ENCODE results near the gene ADGRV1.
"Not testable (repeated sequence)": the region's sequence is repeated elsewhere in the genome, so short reads cannot be mapped to it uniquely, and the experiment has no call there.

ADGRV1 gene

GRCh38 chr5:90915393-90915792 lies 356.8 kb downstream of the ADGRV1 start:
- DNase-seq (ENCODE audit: low spot score) = no peak

- DNase-seq (ENCODE audit: low spot score) = no peak
These were observed 358.6 kb downstream of the ADGRV1 start for GRCh38 chr5:90916947-90917800.

DNA sequence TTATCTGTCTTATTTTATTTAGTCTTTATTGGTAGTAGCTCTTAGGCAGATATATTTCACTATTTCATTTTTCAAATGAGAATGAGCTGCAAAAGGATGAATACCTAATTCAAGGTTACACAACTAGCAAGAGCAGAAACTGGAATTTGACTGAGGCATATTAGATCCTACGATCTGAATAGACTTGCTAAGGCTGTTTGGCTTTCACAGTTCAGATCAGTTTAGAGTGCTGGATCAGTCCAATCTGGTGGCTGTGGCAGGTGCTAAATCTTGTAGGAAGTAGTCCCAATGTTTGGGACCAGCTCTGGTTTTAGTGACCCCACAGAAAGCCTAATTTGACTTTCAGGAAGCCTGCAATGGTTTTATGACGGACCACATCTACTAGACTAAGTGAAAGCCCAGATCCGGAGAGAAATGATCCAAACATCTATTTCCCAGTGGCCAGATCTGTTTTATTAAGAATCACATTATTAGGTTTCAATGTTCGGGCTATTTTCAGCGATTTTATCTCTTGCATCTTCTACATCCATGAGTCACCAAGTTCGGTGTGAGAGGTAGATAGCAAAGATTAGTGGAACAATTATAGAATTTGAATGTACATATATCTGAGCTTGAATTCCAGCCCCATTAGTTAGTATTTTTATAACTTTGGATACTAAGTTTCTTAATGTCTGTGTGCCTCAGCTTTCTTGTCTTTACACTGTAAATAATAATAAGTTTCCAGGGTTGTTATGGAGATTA lies 359.5 kb downstream of the ADGRV1 start:
- no peak for DNase-seq (ENCODE audit: low spot score)

DNA sequence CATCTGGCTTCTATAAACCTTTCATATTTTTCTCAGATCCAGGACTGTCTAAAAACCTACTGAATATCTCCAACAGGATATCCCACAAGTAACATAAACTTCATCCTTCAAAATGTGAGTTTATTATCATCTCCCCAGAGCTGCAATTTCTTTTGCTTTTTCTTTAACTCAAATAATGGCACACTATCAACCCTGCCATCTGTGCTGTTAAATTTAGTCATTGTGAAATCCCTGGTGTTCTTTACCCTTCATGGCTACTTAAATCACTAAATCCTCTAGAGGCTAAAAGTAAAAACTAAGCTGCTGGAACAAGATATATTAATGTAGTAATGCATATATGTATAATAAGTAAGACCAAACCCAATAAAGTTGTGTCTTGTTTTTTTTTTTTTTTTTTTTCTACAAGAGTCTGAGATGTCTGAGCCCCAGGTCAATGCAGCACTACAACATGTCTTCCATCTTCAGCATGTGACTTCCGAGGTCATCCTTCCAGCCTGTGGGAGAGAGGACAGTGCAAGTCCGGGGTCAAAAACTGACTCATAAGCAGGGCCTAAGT lies 362.9 kb downstream of the ADGRV1 start:
- no peak for DNase-seq (ENCODE audit: low spot score)

DNA sequence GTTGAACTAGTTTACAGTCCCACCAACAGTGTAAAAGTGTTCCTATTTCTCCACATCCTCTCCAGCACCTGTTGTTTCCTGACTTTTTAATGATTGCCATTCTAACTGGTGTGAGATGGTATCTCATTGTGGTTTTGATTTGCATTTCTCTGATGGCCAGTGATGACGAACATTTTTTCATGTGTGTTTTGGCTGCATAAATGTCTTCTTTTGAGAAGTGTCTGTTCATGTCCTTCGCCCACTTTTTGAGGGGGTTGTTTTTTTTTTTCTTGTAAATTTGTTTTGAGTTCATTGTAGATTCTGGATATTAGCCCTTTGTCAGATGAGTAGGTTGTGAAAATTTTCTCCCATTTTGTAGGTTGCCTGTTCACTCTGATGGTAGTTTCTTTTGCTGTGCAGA lies 365.6 kb downstream of the ADGRV1 start:
- not testable (repeated sequence) for DNase-seq (ENCODE audit: low spot score)

DNA sequence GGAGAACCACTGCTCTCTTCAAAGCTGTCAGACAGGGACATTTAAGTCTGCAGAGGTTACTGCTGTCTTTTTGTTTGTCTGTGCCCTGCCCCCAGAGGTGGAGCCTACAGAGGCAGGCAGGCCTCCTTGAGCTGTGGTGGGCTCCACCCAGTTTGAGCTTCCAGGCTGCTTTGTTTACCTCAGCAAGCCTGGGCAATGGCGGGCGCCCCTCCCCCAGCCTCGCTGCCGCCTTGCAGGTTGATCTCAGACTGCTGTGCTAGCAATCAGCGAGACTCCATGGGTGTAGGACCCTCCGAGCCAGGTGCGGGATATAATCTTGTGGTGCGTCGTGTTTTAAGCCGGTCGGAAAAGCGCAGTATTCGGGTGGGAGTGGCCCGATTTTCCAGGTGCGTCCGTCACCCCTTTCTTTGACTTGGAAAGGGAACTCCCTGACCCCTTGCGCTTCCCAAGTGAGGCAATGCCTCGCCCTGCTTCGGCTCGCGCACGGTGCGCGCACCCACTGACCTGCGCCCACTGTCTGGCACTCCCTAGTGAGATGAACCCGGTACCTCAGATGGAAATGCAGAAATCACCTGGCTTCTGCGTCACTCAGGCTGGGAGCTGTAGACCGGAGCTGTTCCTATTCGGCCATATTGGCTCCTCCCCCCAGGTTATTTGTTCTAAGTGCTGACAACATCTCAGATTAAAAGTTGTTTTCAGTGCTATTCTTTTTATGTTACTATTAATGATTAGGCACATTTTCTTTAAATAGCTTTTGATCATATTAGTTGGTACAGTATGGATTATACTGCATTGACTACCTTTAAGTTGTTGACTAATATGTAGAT lies 370.6 kb downstream of the ADGRV1 start:
- not testable (repeated sequence) for DNase-seq (ENCODE audit: low spot score)

- DNase-seq (ENCODE audit: low spot score) = no peak
These were observed 371.5 kb downstream of the ADGRV1 start for GRCh38 chr5:90930062-90930461.

DNA sequence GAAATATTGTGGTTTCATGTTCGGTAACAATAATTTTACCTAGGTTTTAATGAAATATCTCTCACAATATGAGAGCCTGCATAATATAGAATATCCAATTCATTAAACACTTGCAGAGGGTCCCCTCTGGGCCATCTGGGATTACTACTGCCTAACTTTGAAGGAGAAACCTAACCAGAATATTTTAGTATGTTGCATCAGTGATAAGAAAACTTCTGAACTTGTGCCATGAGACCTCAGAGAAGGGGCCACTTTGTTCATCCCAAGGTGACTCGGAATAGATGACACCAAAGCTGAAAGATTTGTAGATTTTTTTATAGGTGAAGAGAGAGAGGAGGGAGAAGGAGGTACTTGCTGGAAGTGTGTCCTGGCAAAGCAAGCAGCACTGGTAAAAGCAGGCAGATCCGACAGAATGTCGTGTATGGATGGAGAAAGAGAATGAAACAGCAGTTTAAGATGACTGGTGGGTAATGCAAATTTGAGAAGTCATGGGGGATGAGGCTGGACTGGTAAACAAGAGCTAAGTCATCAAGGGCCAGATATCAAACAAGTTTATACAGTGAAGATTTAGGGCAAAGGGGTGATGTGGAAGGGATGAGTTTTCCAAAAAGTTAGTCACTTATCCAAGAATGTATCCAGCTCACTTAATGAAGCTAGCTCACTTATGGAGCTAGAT lies 372.3 kb downstream of the ADGRV1 start:
- no peak for DNase-seq (ENCODE audit: low spot score)

- peak; percentile 75 for DNase-seq (ENCODE audit: low spot score)
These were observed 373.6 kb downstream of the ADGRV1 start for GRCh38 chr5:90932052-90932699.

GRCh38 chr5:90933298-90933697 lies 374.7 kb downstream of the ADGRV1 start:
- DNase-seq (ENCODE audit: low spot score) = no peak

DNA sequence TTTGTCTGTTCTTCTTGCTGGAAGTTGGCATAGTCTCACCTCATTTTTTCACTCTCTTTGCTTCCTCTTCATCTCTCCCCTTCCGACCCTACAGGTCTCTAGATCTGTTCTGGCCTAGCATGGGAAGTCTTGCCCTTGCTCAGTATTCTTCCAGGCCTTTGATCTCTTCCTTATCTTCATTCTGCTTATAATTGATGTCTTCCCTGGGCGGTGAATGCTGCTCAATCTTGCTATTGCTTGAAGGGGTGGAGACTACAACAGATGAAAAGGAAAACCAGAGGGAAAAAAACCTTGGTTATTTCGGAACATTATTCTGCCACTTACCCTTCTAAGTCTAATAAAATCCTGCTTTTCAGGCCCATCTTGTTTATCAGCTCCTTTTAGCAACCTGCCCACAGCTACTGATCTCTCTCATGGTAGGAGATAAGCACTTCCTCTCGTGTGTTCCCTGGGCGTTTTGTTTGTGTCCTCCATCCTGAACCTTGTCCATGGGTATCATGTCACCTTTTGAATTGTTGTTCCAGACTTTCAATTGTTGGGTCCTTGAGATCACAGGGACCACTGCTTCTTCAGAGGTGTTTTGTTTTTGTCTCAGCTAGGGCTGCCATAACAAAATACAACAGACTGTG lies 375.6 kb downstream of the ADGRV1 start:
- no peak for DNase-seq (ENCODE audit: low spot score)

DNA sequence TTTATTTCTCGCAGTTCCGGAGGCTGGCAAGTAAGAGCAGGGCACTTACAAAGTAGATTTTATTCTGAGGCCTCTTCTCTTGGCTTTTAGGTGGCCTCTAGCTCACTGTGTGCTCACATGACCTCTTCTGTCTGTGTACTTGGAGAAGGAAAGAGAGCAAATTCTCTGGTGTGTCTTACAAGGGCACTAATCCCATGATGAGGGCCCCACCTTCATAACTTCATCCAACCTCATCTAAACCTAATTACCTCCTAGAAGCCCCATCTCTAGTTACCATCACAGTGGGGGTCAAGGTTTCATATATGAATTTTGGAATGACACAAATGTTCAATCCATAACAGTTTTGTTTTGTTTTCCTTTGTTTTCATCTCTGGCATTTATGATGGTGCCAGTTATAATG lies 376.1 kb downstream of the ADGRV1 start:
- DNase-seq (ENCODE audit: low spot score) = no peak

DNA sequence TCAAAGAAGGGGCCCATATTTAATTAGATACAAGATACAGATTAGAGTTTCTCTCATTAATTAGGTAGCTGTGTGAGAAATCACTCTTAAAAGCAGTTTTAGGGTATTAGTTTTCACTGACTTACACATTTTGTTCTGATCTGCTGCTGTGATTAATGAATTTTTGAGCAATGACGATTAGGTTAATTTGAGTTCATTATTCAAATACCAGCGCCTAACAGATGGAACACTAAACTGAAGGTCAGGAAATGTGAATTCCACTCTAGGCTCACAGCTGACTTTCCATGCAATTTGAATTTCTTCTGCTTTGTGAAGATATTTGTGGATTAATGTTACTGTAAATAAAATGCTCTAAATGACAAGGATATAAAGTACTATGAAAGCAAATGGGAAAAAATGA lies 380.6 kb downstream of the ADGRV1 start:
- DNase-seq (ENCODE audit: low spot score) = peak; percentile 13

DNA sequence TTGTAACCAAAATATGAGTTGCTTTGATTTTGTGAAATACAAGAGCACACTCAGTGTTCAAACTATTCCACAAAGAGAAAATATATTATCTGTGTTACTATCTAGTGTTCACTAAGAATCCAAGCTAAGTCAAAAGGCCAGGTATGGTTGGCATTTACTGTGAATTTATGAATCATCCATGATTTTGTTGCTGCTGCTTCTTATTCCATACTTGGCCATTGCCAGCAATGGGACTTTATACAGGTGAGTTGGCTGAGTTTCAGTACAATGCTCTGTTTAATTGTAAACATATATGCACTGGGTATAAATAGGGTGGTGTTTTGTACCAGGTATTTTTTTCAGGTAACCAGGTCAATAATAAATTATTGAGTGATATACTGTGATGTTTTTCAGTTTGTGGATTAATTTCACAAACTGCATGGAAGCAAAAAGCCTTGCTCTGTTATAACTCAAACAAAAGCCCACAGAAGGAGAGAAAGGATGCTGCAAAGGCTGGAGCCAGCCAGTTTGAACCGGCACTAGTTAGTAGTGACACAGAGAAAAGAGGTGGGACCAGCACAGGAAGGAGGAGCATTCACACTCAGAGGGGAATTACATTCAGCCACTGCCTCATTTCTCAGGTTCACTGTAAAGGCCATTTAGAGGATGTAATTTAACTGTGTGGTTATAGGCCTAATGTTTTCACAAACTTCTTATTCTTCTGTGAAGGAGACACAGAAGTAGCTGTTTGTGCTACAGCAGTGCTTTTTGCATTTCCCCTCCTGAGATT lies 381.8 kb downstream of the ADGRV1 start:
- DNase-seq (ENCODE audit: low spot score) = peak; percentile 6

DNA sequence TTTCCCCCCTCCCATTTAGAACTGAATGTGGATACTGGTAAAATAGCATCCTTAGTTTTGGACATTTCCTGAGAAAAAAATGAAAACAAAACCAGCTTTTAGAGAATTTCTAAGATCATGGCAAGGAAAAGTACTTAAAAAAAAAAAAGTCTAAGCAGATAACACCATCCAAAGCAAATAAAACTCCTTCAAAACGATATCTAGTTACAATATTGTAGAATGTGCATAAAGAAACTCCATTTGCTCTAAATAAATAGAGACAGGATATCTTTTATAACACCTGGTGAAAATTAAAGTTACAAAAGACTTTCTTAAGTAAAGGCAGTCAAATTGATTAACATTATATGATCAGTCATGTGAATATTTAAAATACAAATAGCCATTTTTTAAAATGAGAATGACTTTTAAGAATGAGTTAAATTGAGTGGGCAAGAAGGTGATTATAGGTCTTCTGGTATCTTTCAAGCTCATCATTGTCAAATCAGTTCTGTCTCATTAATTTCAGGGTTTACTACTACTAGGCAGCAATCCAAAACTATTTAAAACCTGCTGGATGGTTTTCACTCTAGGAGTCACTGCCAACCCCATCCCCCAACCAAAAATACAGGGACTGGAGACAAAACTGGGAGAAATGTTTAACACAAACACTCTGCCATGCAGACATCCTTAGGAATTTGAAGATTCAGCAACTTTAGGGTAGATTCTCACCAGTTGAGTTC lies 382.6 kb downstream of the ADGRV1 start:
- no peak for DNase-seq (ENCODE audit: low spot score)

DNA sequence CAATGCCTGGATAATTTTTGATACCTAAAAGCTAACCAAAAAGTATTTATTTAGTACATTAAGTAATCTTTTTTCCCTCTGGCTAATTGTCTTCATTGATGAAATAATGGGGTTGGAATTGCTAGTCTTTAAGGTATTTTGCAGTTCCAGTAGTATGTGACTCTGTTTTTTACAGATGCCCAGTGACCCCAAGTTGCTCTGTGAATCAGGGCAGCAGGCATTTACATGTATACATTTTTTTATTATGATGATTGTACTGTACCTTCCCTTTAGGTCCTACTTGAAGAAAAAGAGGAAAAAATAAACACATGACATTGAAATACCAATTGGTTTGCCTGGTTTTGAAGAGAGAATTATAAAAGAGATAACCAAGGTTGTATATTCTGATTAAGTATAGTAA lies 385.5 kb downstream of the ADGRV1 start:
- no peak for DNase-seq (ENCODE audit: low spot score)

DNA sequence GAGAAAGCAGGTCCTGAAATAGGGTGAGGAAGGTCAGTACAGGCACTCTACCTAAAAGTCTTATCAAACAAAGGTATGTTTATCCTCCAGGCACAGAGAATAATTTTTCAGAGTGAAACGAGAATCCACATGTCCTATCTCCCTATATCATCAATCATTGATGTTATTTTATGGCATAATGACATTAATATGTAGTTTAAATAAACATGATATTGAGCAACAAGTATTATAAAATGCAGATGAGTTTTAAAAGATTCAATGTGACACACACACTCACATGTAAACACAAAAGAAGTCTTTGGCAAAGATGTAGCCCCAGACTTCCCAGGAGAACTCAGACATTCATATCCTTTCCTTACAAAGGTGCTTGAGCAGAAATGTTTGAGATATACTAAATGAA lies 389.1 kb downstream of the ADGRV1 start:
- DNase-seq (ENCODE audit: low spot score) = no peak

DNA sequence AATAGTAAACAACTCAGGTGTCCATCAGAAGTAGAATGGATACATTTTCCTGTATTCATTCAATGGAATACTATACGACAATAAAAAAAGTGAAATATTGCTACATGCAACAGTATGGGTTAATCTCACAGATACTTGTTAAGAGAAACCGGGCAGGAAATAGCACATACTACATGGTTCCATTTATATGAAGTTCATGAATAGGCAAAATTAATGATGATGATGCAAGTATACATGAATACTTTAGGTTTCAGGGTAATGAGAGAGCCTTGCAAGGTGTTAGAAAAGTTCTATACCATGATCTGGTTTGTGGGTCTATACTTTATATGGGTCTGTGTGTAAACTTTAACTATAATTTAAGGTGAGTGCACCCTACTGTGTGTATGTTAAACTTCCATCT lies 390.4 kb downstream of the ADGRV1 start:
- no peak for DNase-seq (ENCODE audit: low spot score)
